Prostate gland (tissue), 2 donors: ENCODE measurements around the gene DNAJC11. TPM values are rescaled to one million over a fixed set of nuclear protein-coding genes. Genes with fewer than 3 reads are reported as not detected.
A peak's percentile ranks its signal among the peaks of the same experiment; 100 is the strongest.
"Not testable (repeated sequence)": the region's sequence is repeated elsewhere in the genome, so short reads cannot be mapped to it uniquely, and the experiment has no call there.

Experiments
- DNase-seq: peaks from one replicate; pipeline ENCODE4 v3.0.0-alpha.2; 2019; ENCODE audit warnings: low spot score
- H3K27ac ChIP-seq, 2 donors: fragments of 200-600 bp; sonication (generic); 2 replicates each; pipeline ENCODE4 v1.5.1; 2017 to 2019
- H3K27me3 ChIP-seq: fragments of 200-600 bp; sonication (generic); replicated peaks from 2 replicates; pipeline ENCODE4 v1.5.1; 2019; ENCODE audit not compliant: insufficient read depth
- H3K36me3 ChIP-seq, 2 donors: fragments of 200-600 bp; sonication (generic); 1 replicate in 1 of 2; 2 replicates in 1 of 2; pipeline versions ENCODE4 v1.5.1 to v1.8.1; 2017 to 2019
- H3K4me1 ChIP-seq: fragments of 200-600 bp; sonication (generic); replicated peaks from 2 replicates; pipeline ENCODE4 v1.5.1; 2019
- H3K4me3 ChIP-seq, 2 donors: fragments of 200-600 bp; sonication (generic); 2 replicates each; pipeline ENCODE4 v1.5.1; 2017 to 2019
- H3K9me3 ChIP-seq: fragments of 200-600 bp; sonication (generic); 2 replicates; pipeline ENCODE4 v1.5.1; 2017
- CTCF ChIP-seq, 4 experiments: fragments of 200-600 bp in 2 of 4; fragments of 450-650 bp in 2 of 4; sonication (generic) in 2 of 4; IDR thresholded peaks; 1 replicate in 3 of 4; 2 replicates in 1 of 4; pipeline ENCODE4 v1.5.1; 2016 to 2019; ENCODE audit warnings: antibody characterized with exemption in 4 of 4, mild to moderate bottlenecking in 2 of 4, moderate library complexity in 2 of 4
- POLR2A ChIP-seq: fragments of 450-650 bp; IDR thresholded peaks from one replicate; pipeline ENCODE4 v1.6.1; 2016; ENCODE audit warnings: antibody characterized with exemption, mild to moderate bottlenecking
- POLR2AphosphoS5 ChIP-seq: sonication (generic); formaldehyde crosslinking; IDR thresholded peaks from one replicate; pipeline ENCODE4 v1.6.1; 2017; ENCODE audit warnings: antibody characterized with exemption
- WGBS: methylation state at CpG from one replicate; pipeline ENCODE4 v1.1.5; 2018; 5-methylcytosine and 5-hydroxymethylcytosine counted together
- intact Hi-C: fragments of 100-400 bp; cut with DNase I; formaldehyde crosslinking; loops from one replicate; pipeline ENCODE4 v1.14.2; 2022
- total RNA-seq, 2 donors: library from RNA; depleted of rRNA; stranded (reverse); fragments of >200 nt; gene quantifications; one replicate each; pipeline ENCODE4 v1.1.0, GENCODE V29; 2016

Gene DNAJC11
- total RNA-seq, 2 donors from 2014 or later = 32.9 to 52.8 TPM

- WGBS = 3% methylated on average over 13 of the region's 24 CpGs
- intact Hi-C loops = no loop called here
Observed at GRCh38 chr1:6700853-6701436, 671 bp downstream of the DNAJC11 start.

GRCh38 chr1:6699915-6700314 lies 1.7 kb downstream of the DNAJC11 start:
- WGBS = 93% methylated on average over 4 of the region's 4 CpGs
- H3K27me3 ChIP-seq, H3K4me1 ChIP-seq, H3K36me3 ChIP-seq, H3K4me3 ChIP-seq, H3K9me3 ChIP-seq, DNase-seq, intact Hi-C loops, H3K27ac ChIP-seq: not testable (repeated sequence)

More at GRCh38 chr1:6700853-6701436, 671 bp downstream of the DNAJC11 start:
- Histone ChIP-seq H3K4me3 (peak overlapping the region; percentile 99 to 100), H3K27me3 (no peaks in the 10 kb centered on the region), H3K4me1 (peaks cover 5% of the 10 kb centered on the region), H3K36me3 (no peaks in the 10 kb centered on the region), H3K9me3 (no peaks in the 10 kb centered on the region), H3K27ac (peak overlapping the region; percentile 66 to 68)
- no peak for DNase-seq
- TF ChIP-seq POLR2A = no peak
- TF ChIP-seq CTCF (IDR thresholded peaks at IDR 0.05) = no peak
- no peak for TF ChIP-seq POLR2AphosphoS5

- TF ChIP-seq POLR2AphosphoS5 (no peak), POLR2A (no peak), CTCF (IDR thresholded peaks at IDR 0.05) (no peak)
- WGBS = 69% methylated on average over 2 of the region's 2 CpGs
- no peak for DNase-seq
Observed at GRCh38 chr1:6695868-6696267, 5.7 kb downstream of the DNAJC11 start.

GRCh38 chr1:6694121-6694713 lies 7.4 kb downstream of the DNAJC11 start:
- Histone ChIP-seq H3K27ac (no peak overlapping the region), H3K36me3 (no peaks in the 10 kb centered on the region), H3K4me3 (no peak overlapping the region), H3K27me3 (no peaks in the 10 kb centered on the region), H3K9me3 (no peaks in the 10 kb centered on the region), H3K4me1 (no peaks in the 10 kb centered on the region)
- TF ChIP-seq CTCF (IDR thresholded peaks at IDR 0.05) (no peak), POLR2AphosphoS5 (no peak), POLR2A (no peak)
- DNase-seq = no peak
- intact Hi-C loops = no loop called here
- 86% methylated on average over 10 of the region's 10 CpGs for WGBS

More at GRCh38 chr1:6695868-6696267, 5.7 kb downstream of the DNAJC11 start:
- intact Hi-C loops = no loop called here
- no peaks in the 10 kb centered on the region for H3K9me3 ChIP-seq
- no peaks in the 10 kb centered on the region for H3K36me3 ChIP-seq
- H3K27me3 ChIP-seq = no peaks in the 10 kb centered on the region
- H3K4me3 ChIP-seq = no peak overlapping the region
- peaks cover 2% of the 10 kb centered on the region for H3K4me1 ChIP-seq
- H3K27ac ChIP-seq = no peak overlapping the region

- intact Hi-C loops = no loop called here
- no peak overlapping the region for H3K4me3 ChIP-seq
- no peaks in the 10 kb centered on the region for H3K36me3 ChIP-seq
- no peak overlapping the region for H3K27ac ChIP-seq
- no peaks in the 10 kb centered on the region for H3K9me3 ChIP-seq
- TF ChIP-seq POLR2A (no peak), POLR2AphosphoS5 (no peak), CTCF (IDR thresholded peaks at IDR 0.05) (no peak)
- H3K4me1 ChIP-seq = no peaks in the 10 kb centered on the region
- 87% methylated on average over 9 of the region's 9 CpGs for WGBS
- no peak for DNase-seq
- H3K27me3 ChIP-seq = no peaks in the 10 kb centered on the region
Observed at GRCh38 chr1:6692956-6693355, 8.7 kb downstream of the DNAJC11 start.
